ENCODE measurements around the gene ATP8B4. TPM values are rescaled to one million over a fixed set of nuclear protein-coding genes. Genes with fewer than 3 reads are reported as not detected.

Gene ATP8B4
- total RNA-seq, 4 donors from 2014 or later, result 34.9 to 124 (median 78.8) TPM

GRCh38 chr15:49991587-49991986, 127.4 kb downstream of the ATP8B4 start:
- H3K27ac ChIP-seq, result peak overlapping the region; percentile 51 to 81
- H3K4me3 ChIP-seq, result no peak overlapping the region
- H3K36me3 ChIP-seq, result no peaks in the 10 kb centered on the region
- no peaks in the 10 kb centered on the region for H3K27me3 ChIP-seq
- TF ChIP-seq POLR2A (IDR thresholded peaks at IDR 0.05) (no peak), CTCF (IDR thresholded peaks at IDR 0.05) (no peak)
- DNase-seq, result no peak
- H3K4me1 ChIP-seq, result peaks cover 0 to 4% of the 10 kb centered on the region in 2 donors
- H3K9me3 ChIP-seq, result no peaks in the 10 kb centered on the region
- intact Hi-C loops (cut with DNase I; ENCODE audit: low total_unique reads), result no loop called here

- H3K27me3 ChIP-seq, result no peaks in the 10 kb centered on the region
- no peak overlapping the region for H3K4me3 ChIP-seq
- TF ChIP-seq POLR2A (IDR thresholded peaks at IDR 0.05) (no peak), CTCF (IDR thresholded peaks at IDR 0.05) (no peak)
- H3K4me1 ChIP-seq, result peaks cover 0 to 4% of the 10 kb centered on the region in 2 donors
- DNase-seq, result no peak
- H3K36me3 ChIP-seq, result no peaks in the 10 kb centered on the region
- H3K9me3 ChIP-seq, result no peaks in the 10 kb centered on the region
- peak overlapping the region; percentile 74 to 81 for H3K27ac ChIP-seq
- intact Hi-C loops (cut with DNase I; ENCODE audit: low total_unique reads), result no loop called here
These were observed 128.0 kb downstream of the ATP8B4 start for GRCh38 chr15:49990835-49991545.

GRCh38 chr15:49989498-49989897, 129.5 kb downstream of the ATP8B4 start:
- Histone ChIP-seq H3K9me3 (no peaks in the 10 kb centered on the region), H3K36me3 (no peaks in the 10 kb centered on the region), H3K27ac (peak overlapping the region; percentile 74 to 81), H3K27me3 (no peaks in the 10 kb centered on the region), H3K4me3 (no peak overlapping the region), H3K4me1 (peaks cover 0 to 4% of the 10 kb centered on the region in 2 donors)
- intact Hi-C loops (cut with DNase I; ENCODE audit: low total_unique reads), result no loop called here
- TF ChIP-seq CTCF (IDR thresholded peaks at IDR 0.05) (no peak), POLR2A (IDR thresholded peaks at IDR 0.05) (no peak)
- DNase-seq, result peak; percentile 20 to 43

- intact Hi-C loops (cut with DNase I; ENCODE audit: low total_unique reads), result no loop called here
- H3K4me1 ChIP-seq, result peaks cover 0 to 4% of the 10 kb centered on the region in 2 donors
- no peaks in the 10 kb centered on the region for H3K27me3 ChIP-seq
- no peak overlapping the region for H3K4me3 ChIP-seq
- no peaks in the 10 kb centered on the region for H3K9me3 ChIP-seq
- H3K27ac ChIP-seq, result peak overlapping the region; percentile 74 to 82
- no peak for DNase-seq
- H3K36me3 ChIP-seq, result no peaks in the 10 kb centered on the region
- TF ChIP-seq CTCF (IDR thresholded peaks at IDR 0.05) (no peak), POLR2A (IDR thresholded peaks at IDR 0.05) (no peak)
These were observed 130.3 kb downstream of the ATP8B4 start for GRCh38 chr15:49988766-49989165.

GRCh38 chr15:49987896-49988295, 131.1 kb downstream of the ATP8B4 start:
- intact Hi-C loops (cut with DNase I; ENCODE audit: low total_unique reads), result no loop called here
- no peaks in the 10 kb centered on the region for H3K9me3 ChIP-seq
- TF ChIP-seq POLR2A (IDR thresholded peaks at IDR 0.05), result no peak
- TF ChIP-seq CTCF (IDR thresholded peaks at IDR 0.05), result no peak
- H3K27ac ChIP-seq, result peak overlapping the region; percentile 74 to 82
- DNase-seq, result no peak
- H3K4me1 ChIP-seq, result peaks cover 0 to 4% of the 10 kb centered on the region in 2 donors
- no peaks in the 10 kb centered on the region for H3K27me3 ChIP-seq
- no peaks in the 10 kb centered on the region for H3K36me3 ChIP-seq
- no peak overlapping the region for H3K4me3 ChIP-seq

Measured in uterus (tissue), 4 donors.